ENCODE results near the gene SLC35F2. TPM values are rescaled to one million over a fixed set of nuclear protein-coding genes. Genes with fewer than 3 reads are reported as not detected.
"Not testable (repeated sequence)": the region's sequence is repeated elsewhere in the genome, so short reads cannot be mapped to it uniquely, and the experiment has no call there.

SLC35F2 gene
- total RNA-seq, 1 donor from 2014 or later = 72.7 TPM

GRCh38 chr11:107864591-107864990 lies 6.0 kb upstream of the SLC35F2 start:
- Histone ChIP-seq H3K4me3 (ENCODE audit: low read depth, low read length) (no peak overlapping the region), H3K27me3 (ENCODE audit: control insufficient read depth, insufficient read depth, low read length) (no peaks in the 10 kb centered on the region), H3K36me3 (ENCODE audit: control insufficient read depth, insufficient read depth, low read length) (no peaks in the 10 kb centered on the region)
- FAIRE-seq (no peak), DNase-seq (ENCODE audit: low read depth) (no peak)
- TF ChIP-seq CTCF (IDR thresholded peaks at IDR 0.05; ENCODE audit: insufficient read depth, low read length, severe bottlenecking) = no peak

DNA sequence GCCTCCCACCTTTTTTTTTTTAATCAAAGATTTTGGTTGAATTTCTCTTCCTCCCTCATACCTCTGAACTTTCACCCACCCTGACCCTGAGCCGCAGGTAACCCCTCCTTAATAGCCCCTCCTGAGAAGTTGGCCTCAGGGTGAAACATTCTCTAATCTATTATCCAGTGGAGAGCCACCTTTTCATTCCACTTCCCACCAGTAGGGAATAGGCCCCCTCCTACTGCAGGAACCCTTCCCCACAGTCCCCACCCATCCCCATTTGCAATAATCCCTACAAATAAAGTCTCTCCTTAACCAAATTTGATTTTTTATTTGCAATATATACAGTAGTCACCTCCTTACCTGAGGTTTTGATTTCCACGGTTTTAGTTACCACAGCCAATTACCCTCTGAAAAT lies 2.1 kb upstream of the SLC35F2 start:
- Histone ChIP-seq H3K27me3 (ENCODE audit: control insufficient read depth, insufficient read depth, low read length) (no peaks in the 10 kb centered on the region), H3K4me3 (ENCODE audit: low read depth, low read length) (no peak overlapping the region), H3K36me3 (ENCODE audit: control insufficient read depth, insufficient read depth, low read length) (no peaks in the 10 kb centered on the region)
- FAIRE-seq (no peak), DNase-seq (ENCODE audit: low read depth) (no peak)
- no peak for TF ChIP-seq CTCF (IDR thresholded peaks at IDR 0.05; ENCODE audit: insufficient read depth, low read length, severe bottlenecking)

- not testable (repeated sequence) for FAIRE-seq; H3K36me3 ChIP-seq (ENCODE audit: control insufficient read depth, insufficient read depth, low read length); H3K4me3 ChIP-seq (ENCODE audit: low read depth, low read length); DNase-seq (ENCODE audit: low read depth); H3K27me3 ChIP-seq (ENCODE audit: control insufficient read depth, insufficient read depth, low read length)
Observed at GRCh38 chr11:107860240-107860620, 1.6 kb upstream of the SLC35F2 start.

DNA sequence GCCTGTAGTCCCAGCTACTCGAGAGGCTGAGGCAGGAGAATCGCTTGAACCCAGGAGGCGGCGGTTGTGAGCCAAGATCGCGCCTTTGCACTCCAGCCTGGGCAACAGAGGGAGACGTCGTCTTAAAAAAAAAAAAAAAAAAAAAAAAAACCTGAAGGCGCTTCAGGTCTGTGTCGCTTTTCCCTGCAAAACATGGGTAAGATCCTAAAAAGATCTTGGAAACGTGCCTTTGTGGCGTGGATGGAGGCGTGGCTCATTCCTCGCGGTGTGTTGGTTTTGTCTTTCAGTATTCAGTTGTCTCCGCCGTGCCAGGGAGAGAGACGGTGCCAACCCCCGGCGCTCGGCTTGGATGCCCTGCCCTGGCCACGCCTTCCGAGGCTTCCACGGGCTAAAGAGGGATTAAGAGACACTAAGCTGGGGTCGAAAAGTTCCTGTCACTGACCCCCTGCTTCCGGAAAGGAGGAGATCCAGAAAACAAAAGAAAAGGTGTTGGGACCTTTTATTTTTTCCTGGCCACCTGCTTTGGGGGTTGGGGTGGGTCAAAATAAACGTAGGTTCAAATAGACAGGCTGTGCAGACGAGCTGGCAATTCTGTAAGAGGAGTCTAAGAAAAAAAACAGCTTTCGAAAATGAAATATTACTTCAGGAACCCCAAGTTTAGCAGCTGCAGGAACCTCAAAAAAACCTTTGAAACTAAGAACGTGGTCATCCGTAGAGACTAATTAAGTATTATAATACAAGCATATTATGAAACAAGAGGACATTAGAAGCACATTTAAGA lies 1.1 kb upstream of the SLC35F2 start:
- Histone ChIP-seq H3K36me3 (ENCODE audit: control insufficient read depth, insufficient read depth, low read length) (no peaks in the 10 kb centered on the region), H3K27me3 (ENCODE audit: control insufficient read depth, insufficient read depth, low read length) (no peaks in the 10 kb centered on the region), H3K4me3 (ENCODE audit: low read depth, low read length) (peak overlapping the region; percentile 71)
- FAIRE-seq = no peak
- DNase-seq (ENCODE audit: low read depth) = peak; percentile 28
- TF ChIP-seq CTCF (IDR thresholded peaks at IDR 0.05; ENCODE audit: insufficient read depth, low read length, severe bottlenecking) = no peak

GRCh38 chr11:107857550-107858216 lies 904 bp downstream of the SLC35F2 start:
- Histone ChIP-seq H3K27me3 (ENCODE audit: control insufficient read depth, insufficient read depth, low read length) (no peaks in the 10 kb centered on the region), H3K4me3 (ENCODE audit: low read depth, low read length) (peak overlapping the region; percentile 71), H3K36me3 (ENCODE audit: control insufficient read depth, insufficient read depth, low read length) (no peaks in the 10 kb centered on the region)
- no peak for DNase-seq (ENCODE audit: low read depth)
- TF ChIP-seq CTCF (IDR thresholded peaks at IDR 0.05; ENCODE audit: insufficient read depth, low read length, severe bottlenecking) = no peak
- FAIRE-seq = no peak

GRCh38 chr11:107856981-107857517 lies 1.5 kb downstream of the SLC35F2 start:
- FAIRE-seq = no peak
- no peaks in the 10 kb centered on the region for H3K36me3 ChIP-seq (ENCODE audit: control insufficient read depth, insufficient read depth, low read length)
- peak overlapping the region; percentile 71 for H3K4me3 ChIP-seq (ENCODE audit: low read depth, low read length)
- DNase-seq (ENCODE audit: low read depth) = peak; percentile 34
- no peaks in the 10 kb centered on the region for H3K27me3 ChIP-seq (ENCODE audit: control insufficient read depth, insufficient read depth, low read length)
- TF ChIP-seq CTCF (IDR thresholded peaks at IDR 0.05; ENCODE audit: insufficient read depth, low read length, severe bottlenecking) = no peak
